A673 (cell line): ENCODE results near the gene OR2AJ1. TPM values are rescaled to one million over a fixed set of nuclear protein-coding genes. Genes with fewer than 3 reads are reported as not detected.

Source experiments
- BruUV-seq: library from RNA; stranded (reverse); fragments of 400-500 nt; replicated peaks from 2 replicates; lab custom pipeline; 2021; lab: Mats Ljungman, UMichigan
- CTCF ChIA-PET: fragments of 300-600 bp; sonication (Branson Sonifier 250); formaldehyde crosslinking; loops from one replicate; lab custom pipeline; 2022; ENCODE audit warnings: antibody characterized with exemption; lab: Charles Lee
- POLR2A ChIA-PET: fragments of 300-600 bp; sonication (Branson Sonifier 250); formaldehyde crosslinking; loops from one replicate; lab custom pipeline; 2022; ENCODE audit warnings: antibody characterized with exemption; ENCODE audit not compliant: low non-redundant PET; lab: Charles Lee
- DNase-seq: peaks from one replicate; pipeline ENCODE4 v3.0.0-alpha.2; 2015; ENCODE audit warnings: low spot score
- H3K27ac ChIP-seq: fragments of 200-600 bp; sonication (generic); 2 replicates; pipeline ENCODE4 v1.5.1; 2016; ENCODE audit warnings: mixed run types, low read depth, mild to moderate bottlenecking, mixed read lengths, antibody characterized with exemption, low read length; ENCODE audit not compliant: poor library complexity, severe bottlenecking
- H3K27me3 ChIP-seq: fragments of 200-600 bp; sonication (generic); replicated peaks from 2 replicates; pipeline ENCODE4 v1.6.1; 2017; ENCODE audit warnings: mixed run types, low read depth, mild to moderate bottlenecking, mixed read lengths, antibody characterized with exemption, low read length; ENCODE audit not compliant: insufficient read depth, poor library complexity
- H3K36me3 ChIP-seq: fragments of 200-600 bp; sonication (generic); 2 replicates; pipeline ENCODE4 v1.6.1; 2016; ENCODE audit warnings: mixed run types, mild to moderate bottlenecking, mixed read lengths, antibody characterized with exemption, low read length; ENCODE audit not compliant: insufficient read depth, poor library complexity, severe bottlenecking
- H3K4me1 ChIP-seq: fragments of 200-600 bp; sonication (generic); 2 replicates; pipeline ENCODE4 v1.6.1; 2017; ENCODE audit warnings: mixed run types, mild to moderate bottlenecking, mixed read lengths, antibody characterized with exemption, low read length; ENCODE audit not compliant: insufficient read depth, poor library complexity, severe bottlenecking
- H3K4me3 ChIP-seq: fragments of 200-600 bp; sonication (generic); 2 replicates; pipeline ENCODE4 v1.5.1; 2016; ENCODE audit warnings: low read depth, mixed run types, mild to moderate bottlenecking, mixed read lengths, low read length; ENCODE audit not compliant: poor library complexity, severe bottlenecking
- H3K9me3 ChIP-seq: fragments of 200-600 bp; sonication (generic); 2 replicates; pipeline ENCODE4 v1.6.1; 2016; ENCODE audit warnings: mixed run types, low read depth, mild to moderate bottlenecking, mixed read lengths, antibody characterized with exemption, low read length; ENCODE audit not compliant: poor library complexity, severe bottlenecking
- CTCF ChIP-seq: fragments of 300-800, 200-600 bp; sonication (generic); conservative IDR thresholded peaks from 2 replicates; pipeline ENCODE4 v1.5.1; 2017; ENCODE audit warnings: low read depth, mild to moderate bottlenecking, antibody characterized with exemption, low read length, moderate library complexity, mixed read lengths
- EZH2 ChIP-seq: fragments of 200-600 bp; sonication (generic); IDR thresholded peaks from 2 replicates; pipeline ENCODE4 v1.6.1; 2017; ENCODE audit warnings: borderline replicate concordance, low read depth, mild to moderate bottlenecking, mixed read lengths, antibody characterized with exemption, low read length; ENCODE audit not compliant: poor library complexity, severe bottlenecking
- intact Hi-C: fragments of 100-400 bp; cut with micrococcal nuclease; formaldehyde crosslinking; loops from one replicate; pipeline ENCODE4 v1.10.0; 2022; ENCODE audit not compliant: unreplicated experiment
- total RNA-seq: library from RNA; stranded (reverse); gene quantifications from 2 replicates; pipeline ENCODE4 v1.2.3, GENCODE V29; 2021

OR2AJ1 gene
- total RNA-seq, 1 experiment from 2014 or later = not detected

DNA sequence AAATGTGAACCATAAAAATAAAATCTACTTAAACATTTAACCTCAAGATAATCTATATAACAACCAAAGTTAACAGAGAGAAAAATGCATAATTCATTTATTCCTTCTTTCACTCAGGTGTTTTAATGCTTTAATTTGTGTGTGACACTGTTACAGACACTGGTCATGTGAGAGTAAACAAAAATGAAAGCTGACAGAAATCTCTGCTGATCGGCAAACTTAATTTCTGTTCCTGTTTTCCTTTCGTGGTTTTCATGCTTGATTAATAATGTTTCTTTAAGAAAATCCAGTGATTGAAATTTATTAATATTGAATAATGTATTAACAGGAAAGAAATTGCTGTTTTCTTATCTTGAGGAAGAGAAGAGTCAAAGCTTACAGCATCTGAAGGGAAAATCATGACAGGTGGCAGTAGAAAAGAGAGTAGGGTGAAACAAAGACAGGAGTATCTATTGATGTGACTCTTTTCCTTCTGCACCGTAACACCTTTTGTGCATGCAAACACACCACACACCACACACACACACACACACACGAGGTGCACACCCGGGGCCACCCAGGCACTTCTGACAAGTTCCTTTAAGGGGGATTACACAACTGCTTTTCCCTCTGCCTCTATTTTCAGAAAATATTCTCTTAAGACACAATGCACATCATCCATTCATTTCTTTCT lies 42.0 kb downstream of the OR2AJ1 start:
- ChIA-PET POLR2A (no interaction called here), CTCF (no interaction called here)
- no peak for DNase-seq
- BruUV-seq = no TSS peak
- H3K4me3 ChIP-seq = no peak overlapping the region
- no peak overlapping the region for H3K27ac ChIP-seq
- TF ChIP-seq CTCF (no peak), EZH2 (no peak)
- no peaks in the 10 kb centered on the region for H3K36me3 ChIP-seq
- peaks cover 7% of the 10 kb centered on the region for H3K9me3 ChIP-seq
- no peaks in the 10 kb centered on the region for H3K27me3 ChIP-seq
- H3K4me1 ChIP-seq = no peaks in the 10 kb centered on the region
- intact Hi-C loops = no loop called here

Other genes starting within 250 kb of the OR2AJ1 start
- not detected in 2 replicates for gene OR13G1, start 245.2 kb upstream of the OR2AJ1 start, total RNA-seq
- not detected in 2 replicates for gene OR6F1, start 208.2 kb upstream of the OR2AJ1 start, total RNA-seq
- gene OR14K1, start 186.3 kb upstream of the OR2AJ1 start, total RNA-seq = not detected in 2 replicates
- not detected in 2 replicates for gene OR14A2, start 176.7 kb upstream of the OR2AJ1 start, total RNA-seq
- not detected in 2 replicates for gene OR1C1, start 164.3 kb upstream of the OR2AJ1 start, total RNA-seq
- gene OR14A16, start 100.8 kb upstream of the OR2AJ1 start, total RNA-seq = not detected in 2 replicates
- not detected in 2 replicates for gene OR11L1, start 83.0 kb upstream of the OR2AJ1 start, total RNA-seq
- gene TRIM58, start 67.7 kb upstream of the OR2AJ1 start, total RNA-seq = not detected in 2 replicates
- not detected in 2 replicates for gene OR2W3, start 29.3 kb upstream of the OR2AJ1 start, total RNA-seq
- not detected in 2 replicates for gene OR2T8, start 4.6 kb upstream of the OR2AJ1 start, total RNA-seq
- not detected in 2 replicates for gene OR2L8, start 24.0 kb downstream of the OR2AJ1 start, total RNA-seq
- gene OR2AK2, start 40.3 kb downstream of the OR2AJ1 start, total RNA-seq = not detected in 2 replicates
- not detected in 2 replicates for gene OR2L5, start 88.8 kb downstream of the OR2AJ1 start, total RNA-seq
- gene OR2L2, start 105.2 kb downstream of the OR2AJ1 start, total RNA-seq = 0.13 TPM in 1 of 2 replicates, not detected in the other
- not detected in 2 replicates for gene OR2L3, start 121.9 kb downstream of the OR2AJ1 start, total RNA-seq
- gene OR2L13, start 170.3 kb downstream of the OR2AJ1 start, total RNA-seq = not detected in 2 replicates
- not detected in 2 replicates for gene OR2M5, start 220.3 kb downstream of the OR2AJ1 start, total RNA-seq
- not detected in 2 replicates for gene OR2M2, start 249.9 kb downstream of the OR2AJ1 start, total RNA-seq